GM12865 (cell line): ENCODE results near the gene ACSS3.
"Not testable (repeated sequence)": the region's sequence is repeated elsewhere in the genome, so short reads cannot be mapped to it uniquely, and the experiment has no call there.

Experiments
- DNase-seq: peaks from one replicate; pipeline ENCODE4 v3.0.0; 2010; ENCODE audit warnings: low read depth
- H3K4me3 ChIP-seq: 2 replicates; pipeline ENCODE4 v1.5.1; 2011; ENCODE audit warnings: mild to moderate bottlenecking, low read depth, low read length, control low read depth
- TF ChIP-seq, protein P1 (sequence below): IDR thresholded peaks from 2 replicates; pipeline ENCODE4 v1.5.1; 2011; ENCODE audit warnings: low read length, control low read depth, low read depth, inconsistent platforms; ENCODE audit not compliant: insufficient read depth; ENCODE audit errors: missing control alignments

ACSS3 gene

DNA sequence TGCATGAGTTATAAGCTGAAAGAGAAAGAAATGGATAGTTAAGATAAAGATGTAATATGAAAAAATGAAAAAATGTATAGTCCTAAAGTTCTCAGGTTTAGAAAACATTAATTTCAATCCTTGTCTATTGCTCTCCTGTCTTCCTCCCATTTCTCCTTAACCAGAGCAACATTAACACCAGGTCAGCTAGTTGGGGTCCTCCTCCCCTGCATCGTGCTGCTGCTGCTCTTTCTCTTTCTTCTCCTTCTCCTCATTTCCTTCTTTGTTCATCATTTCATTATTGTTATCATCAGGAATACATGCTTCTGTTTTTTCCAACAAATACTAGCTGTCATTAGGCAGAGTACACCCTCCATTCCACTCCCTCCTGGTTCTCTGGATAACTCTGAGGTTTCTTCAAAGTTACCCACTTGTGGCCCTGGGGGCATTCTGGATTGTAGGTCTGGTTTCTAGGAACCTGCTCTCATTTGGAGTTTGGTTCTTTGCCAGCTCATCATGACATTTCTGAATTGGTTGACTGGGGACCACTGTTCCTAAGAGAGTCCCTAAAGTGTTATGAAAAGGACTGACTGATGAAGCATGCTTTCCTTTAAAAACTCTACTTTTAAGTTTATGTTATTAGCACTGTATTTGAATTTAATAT lies 17.0 kb downstream of the ACSS3 start:
- no peak overlapping the region for H3K4me3 ChIP-seq
- DNase-seq = no peak
- TF ChIP-seq, protein P1, sequence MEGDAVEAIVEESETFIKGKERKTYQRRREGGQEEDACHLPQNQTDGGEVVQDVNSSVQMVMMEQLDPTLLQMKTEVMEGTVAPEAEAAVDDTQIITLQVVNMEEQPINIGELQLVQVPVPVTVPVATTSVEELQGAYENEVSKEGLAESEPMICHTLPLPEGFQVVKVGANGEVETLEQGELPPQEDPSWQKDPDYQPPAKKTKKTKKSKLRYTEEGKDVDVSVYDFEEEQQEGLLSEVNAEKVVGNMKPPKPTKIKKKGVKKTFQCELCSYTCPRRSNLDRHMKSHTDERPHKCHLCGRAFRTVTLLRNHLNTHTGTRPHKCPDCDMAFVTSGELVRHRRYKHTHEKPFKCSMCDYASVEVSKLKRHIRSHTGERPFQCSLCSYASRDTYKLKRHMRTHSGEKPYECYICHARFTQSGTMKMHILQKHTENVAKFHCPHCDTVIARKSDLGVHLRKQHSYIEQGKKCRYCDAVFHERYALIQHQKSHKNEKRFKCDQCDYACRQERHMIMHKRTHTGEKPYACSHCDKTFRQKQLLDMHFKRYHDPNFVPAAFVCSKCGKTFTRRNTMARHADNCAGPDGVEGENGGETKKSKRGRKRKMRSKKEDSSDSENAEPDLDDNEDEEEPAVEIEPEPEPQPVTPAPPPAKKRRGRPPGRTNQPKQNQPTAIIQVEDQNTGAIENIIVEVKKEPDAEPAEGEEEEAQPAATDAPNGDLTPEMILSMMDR = no peak

DNA sequence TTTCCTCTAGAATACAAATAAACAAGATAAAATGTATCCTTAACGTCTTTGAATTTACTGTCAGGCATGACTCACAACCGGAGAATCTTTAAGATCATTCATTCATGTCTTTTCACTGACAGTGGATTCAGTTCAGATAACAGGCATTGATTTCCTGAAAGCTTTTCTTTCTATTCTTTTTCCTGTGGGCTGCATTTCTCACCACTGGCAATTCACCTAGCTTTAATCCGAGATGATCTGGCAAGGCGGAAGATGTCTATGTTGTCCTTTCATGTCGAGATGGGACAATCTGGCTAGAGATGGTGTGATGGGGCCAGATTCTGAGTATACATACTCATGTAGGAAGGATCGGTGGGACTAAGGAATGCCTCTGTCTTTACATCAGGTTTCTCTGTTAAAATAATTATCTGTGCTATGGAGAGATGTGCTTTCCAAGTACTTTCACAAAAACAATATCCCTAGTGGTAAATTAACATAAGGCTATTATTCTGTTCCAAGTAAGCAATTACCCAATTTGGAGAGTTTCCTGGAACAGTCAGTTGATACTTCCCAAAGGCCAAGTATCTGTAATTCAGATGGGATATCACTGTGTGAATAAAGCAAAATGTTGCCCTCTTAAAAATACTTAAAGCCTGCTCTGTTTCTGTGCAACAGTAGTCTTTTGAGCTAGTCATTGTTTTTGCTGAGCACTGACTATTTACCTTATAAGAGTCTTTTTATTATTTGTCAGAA lies 17.8 kb downstream of the ACSS3 start:
- DNase-seq = no peak
- TF ChIP-seq, protein P1 = no peak
- no peak overlapping the region for H3K4me3 ChIP-seq

DNA sequence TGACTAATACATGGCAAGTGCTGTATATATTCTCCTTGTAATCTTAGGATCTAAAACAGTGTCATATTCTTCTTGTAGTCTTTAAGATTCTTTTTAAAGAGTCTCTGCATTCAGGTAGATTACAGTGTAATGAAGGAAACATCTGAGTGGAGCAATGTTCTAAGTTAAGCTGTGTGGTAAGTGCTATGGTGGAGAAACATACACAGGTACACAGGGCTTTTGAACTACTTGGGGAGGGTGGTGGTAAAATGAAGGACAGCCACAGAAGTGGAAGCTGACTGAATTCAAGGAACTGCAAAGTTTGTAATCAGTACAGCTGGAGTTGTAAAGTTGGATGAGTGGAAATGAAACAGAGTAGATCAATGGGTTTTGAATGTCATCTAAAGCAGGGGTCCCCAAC lies 27.8 kb downstream of the ACSS3 start:
- H3K4me3 ChIP-seq = no peak overlapping the region
- no peak for DNase-seq
- TF ChIP-seq, protein P1 = no peak

DNA sequence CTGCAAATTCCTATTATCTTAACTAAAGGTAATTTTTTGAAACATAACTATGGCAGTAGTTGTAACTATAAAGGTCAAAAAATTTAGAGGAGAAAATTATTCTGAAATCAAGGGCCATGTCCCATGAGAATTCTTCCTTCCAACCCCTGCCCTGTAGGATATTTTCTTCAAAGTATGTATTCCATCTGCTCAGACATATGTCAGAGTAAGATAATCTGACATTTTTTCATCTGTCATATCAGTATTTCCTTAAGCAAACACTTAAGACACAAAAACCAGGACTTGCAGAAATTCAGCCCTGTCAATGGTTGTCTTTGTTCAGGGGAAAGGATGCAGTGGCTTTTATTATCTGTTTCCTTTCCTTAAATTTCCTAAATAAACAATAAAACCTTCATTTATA lies 36.3 kb downstream of the ACSS3 start:
- TF ChIP-seq, protein P1 = no peak
- no peak for DNase-seq
- no peak overlapping the region for H3K4me3 ChIP-seq

DNA sequence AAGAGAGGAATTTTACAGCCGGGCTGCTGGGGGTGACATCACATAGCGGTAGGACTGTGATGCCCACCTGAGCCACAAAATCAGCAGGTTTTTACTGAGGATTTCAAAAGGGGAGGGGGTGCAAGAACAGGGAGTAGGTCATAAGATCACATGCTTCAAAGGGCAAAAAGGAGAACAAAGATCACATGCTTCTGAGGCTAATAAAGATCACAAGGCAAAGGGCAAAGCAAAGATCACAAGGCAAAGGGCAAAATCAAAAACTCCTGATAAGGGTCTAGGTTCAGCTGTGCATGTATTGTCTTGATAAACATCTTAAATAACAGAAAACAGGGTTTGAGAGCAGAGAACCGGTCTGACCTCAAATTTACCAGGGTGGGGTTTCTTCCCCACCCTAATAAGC lies 41.2 kb downstream of the ACSS3 start:
- not testable (repeated sequence) for H3K4me3 ChIP-seq, DNase-seq

DNA sequence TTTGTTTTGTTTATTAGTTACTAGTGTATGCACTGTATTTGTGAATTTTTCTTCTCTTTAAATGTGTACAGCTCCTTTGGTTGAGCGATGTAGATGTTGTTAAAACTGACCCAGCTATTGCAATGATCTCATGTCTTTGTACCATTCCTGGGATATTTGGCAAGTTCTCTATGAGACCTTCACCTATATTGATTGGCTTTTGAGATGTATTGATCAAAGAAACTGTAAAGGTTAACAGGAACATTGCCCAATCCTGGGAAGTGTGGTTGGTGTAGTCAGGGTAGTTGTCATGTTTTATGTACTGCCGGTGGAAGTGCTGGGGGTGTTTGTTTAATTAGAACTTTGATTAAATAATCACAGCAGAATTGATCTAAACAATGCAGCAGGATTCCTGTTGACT lies 43.1 kb downstream of the ACSS3 start:
- H3K4me3 ChIP-seq = no peak overlapping the region
- TF ChIP-seq, protein P1 = no peak
- no peak for DNase-seq

DNA sequence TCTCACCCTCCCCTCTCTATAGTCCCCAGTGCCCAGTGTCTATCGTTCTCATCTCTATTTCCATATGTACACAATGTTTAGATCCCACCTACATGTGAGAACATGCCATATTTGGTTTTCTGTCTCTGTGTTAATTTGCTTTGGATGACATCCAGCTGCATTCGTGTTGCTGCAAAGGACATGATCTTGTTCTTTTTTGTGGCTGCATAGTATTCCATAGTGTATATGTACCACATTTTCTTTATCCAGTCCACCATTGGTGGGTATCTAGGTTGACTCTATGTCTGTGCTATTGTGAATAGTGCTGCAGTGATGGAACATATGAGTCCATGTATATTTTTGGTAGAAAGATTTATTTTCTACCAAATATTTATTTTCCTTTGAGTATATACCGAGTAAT lies 45.7 kb downstream of the ACSS3 start:
- no peak for DNase-seq
- H3K4me3 ChIP-seq = no peak overlapping the region
- TF ChIP-seq, protein P1 = no peak
